Body of pancreas (tissue), 4 donors: Measurements from ENCODE around the gene SOHLH2. TPM values are rescaled to one million over a fixed set of nuclear protein-coding genes. Genes with fewer than 3 reads are reported as not detected.

ENCODE experiments used
- ATAC-seq: fragments of 150-250 bp; one replicate; pipeline ENCODE4 v1.9.1; 2016
- DNase-seq, 4 donors: peaks; one replicate each; pipeline ENCODE4 v3.0.0-alpha.2; 2019
- H3K27ac ChIP-seq, 4 donors: fragments of 200-600 bp; sonication (generic); 1 replicate in 3 of 4; 2 replicates in 1 of 4; pipeline versions ENCODE4 v1.5.1 to v1.6.1; 2016 to 2019; ENCODE audit warnings: mild to moderate bottlenecking in 1 of 4, mixed read lengths in 1 of 4, moderate library complexity in 1 of 4
- H3K27me3 ChIP-seq, 2 donors: fragments of 200-600 bp; sonication (generic); one replicate each; pipeline ENCODE4 v1.6.0; 2016; ENCODE audit warnings: mild to moderate bottlenecking in 1 of 2
- H3K36me3 ChIP-seq, 2 donors: fragments of 200-600 bp; sonication (generic); replicated peaks in 1 of 2; 2 replicates each; pipeline ENCODE4 v1.5.1; 2016; ENCODE audit warnings: low read depth in 2 of 2; ENCODE audit not compliant: insufficient read depth in 1 of 2
- H3K4me1 ChIP-seq: fragments of 200-600 bp; sonication (generic); one replicate; pipeline ENCODE4 v1.6.0; 2016
- H3K4me3 ChIP-seq, 2 donors: fragments of 200-600 bp; sonication (generic); 1 replicate in 1 of 2; 2 replicates in 1 of 2; pipeline ENCODE4 v1.5.1; 2016 to 2019
- H3K9me3 ChIP-seq, 3 donors: fragments of 200-600 bp; sonication (generic); 1 replicate in 2 of 3; 2 replicates in 1 of 3; pipeline ENCODE4 v1.5.1; 2016
- POLR2A ChIP-seq, 3 donors: fragments of 450-650 bp; IDR thresholded peaks; one replicate each; pipeline ENCODE4 v1.6.1; 2016; ENCODE audit warnings: antibody characterized with exemption in 3 of 3, mild to moderate bottlenecking in 2 of 3
- WGBS, 2 donors: methylation state at CpG; one replicate each; pipeline ENCODE4 v1.1.5; 2017; 5-methylcytosine and 5-hydroxymethylcytosine counted together
- intact Hi-C: fragments of 100-400 bp; cut with DNase I; formaldehyde crosslinking; loops from one replicate; pipeline ENCODE4 v1.15.1; 2023
- total RNA-seq, 2 donors: library from RNA; depleted of rRNA; stranded (reverse); fragments of >200 nt; gene quantifications; one replicate each; pipeline ENCODE4 v1.1.0, GENCODE V29; 2016
- TF ChIP-seq, protein P1 (sequence below), 7 experiments: fragments of 450-650 bp in 4 of 7; fragments of 200-600 bp in 3 of 7; sonication (generic) in 3 of 7; IDR thresholded peaks; one replicate each; pipeline ENCODE4 v1.5.1; 2016 to 2019; ENCODE audit warnings: antibody characterized with exemption in 7 of 7

SOHLH2 gene
- total RNA-seq, 2 donors from 2014 or later, result not detected

DNA sequence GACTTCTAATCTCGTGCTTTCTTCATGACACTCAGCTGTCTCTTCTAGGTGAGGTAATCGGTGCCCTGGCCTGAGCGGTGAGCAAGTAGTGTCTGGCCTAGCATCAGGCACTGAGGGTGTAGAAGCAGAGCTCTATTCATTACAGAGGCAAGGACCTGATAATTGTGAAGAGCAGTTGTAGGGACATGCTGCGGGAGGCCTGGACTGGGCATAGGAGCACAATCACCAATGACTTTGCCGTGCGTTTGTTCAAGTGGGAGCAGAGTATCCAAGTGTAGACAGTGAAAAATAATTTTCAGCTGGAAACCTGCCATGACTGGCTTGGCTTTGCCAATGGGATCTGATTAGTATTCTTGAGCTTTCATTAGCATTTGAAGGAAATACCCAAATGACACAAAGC lies 51.1 kb downstream of the SOHLH2 start:
- DNase-seq (no peak), ATAC-seq (no peak)
- no peak overlapping the region for H3K27ac ChIP-seq
- no peaks in the 10 kb centered on the region for H3K36me3 ChIP-seq
- H3K4me3 ChIP-seq, result no peak overlapping the region
- intact Hi-C loops, result no loop called here
- 82 to 90% methylated on average over 6 of the region's 6 CpGs for WGBS, 2 donors
- no peaks in the 10 kb centered on the region for H3K9me3 ChIP-seq
- no peaks in the 10 kb centered on the region for H3K27me3 ChIP-seq
- TF ChIP-seq, protein P1, sequence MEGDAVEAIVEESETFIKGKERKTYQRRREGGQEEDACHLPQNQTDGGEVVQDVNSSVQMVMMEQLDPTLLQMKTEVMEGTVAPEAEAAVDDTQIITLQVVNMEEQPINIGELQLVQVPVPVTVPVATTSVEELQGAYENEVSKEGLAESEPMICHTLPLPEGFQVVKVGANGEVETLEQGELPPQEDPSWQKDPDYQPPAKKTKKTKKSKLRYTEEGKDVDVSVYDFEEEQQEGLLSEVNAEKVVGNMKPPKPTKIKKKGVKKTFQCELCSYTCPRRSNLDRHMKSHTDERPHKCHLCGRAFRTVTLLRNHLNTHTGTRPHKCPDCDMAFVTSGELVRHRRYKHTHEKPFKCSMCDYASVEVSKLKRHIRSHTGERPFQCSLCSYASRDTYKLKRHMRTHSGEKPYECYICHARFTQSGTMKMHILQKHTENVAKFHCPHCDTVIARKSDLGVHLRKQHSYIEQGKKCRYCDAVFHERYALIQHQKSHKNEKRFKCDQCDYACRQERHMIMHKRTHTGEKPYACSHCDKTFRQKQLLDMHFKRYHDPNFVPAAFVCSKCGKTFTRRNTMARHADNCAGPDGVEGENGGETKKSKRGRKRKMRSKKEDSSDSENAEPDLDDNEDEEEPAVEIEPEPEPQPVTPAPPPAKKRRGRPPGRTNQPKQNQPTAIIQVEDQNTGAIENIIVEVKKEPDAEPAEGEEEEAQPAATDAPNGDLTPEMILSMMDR (IDR thresholded peaks at IDR 0.05), result no peak
- no peak for TF ChIP-seq POLR2A (IDR thresholded peaks at IDR 0.05)
- peaks cover 5% of the 10 kb centered on the region for H3K4me1 ChIP-seq

DNA sequence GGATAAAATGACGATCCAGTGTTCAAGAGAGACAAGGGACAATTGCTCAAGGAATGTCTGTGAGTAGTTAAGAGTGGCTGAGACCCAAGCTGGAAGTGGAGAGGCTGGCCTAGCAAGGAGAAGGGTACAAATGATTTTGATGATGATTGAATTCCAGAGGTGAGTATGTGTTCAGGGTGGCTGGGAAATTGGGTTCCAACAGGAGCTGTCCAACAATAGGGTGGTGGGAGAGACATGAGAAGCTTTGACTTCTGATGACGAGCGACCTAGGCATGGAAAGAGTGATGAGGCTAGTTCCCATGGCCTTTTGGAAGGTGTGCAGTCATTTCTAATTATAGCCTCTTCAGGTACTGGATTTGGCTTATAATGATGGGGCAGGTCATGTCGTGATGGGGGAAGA lies 54.1 kb downstream of the SOHLH2 start:
- no peaks in the 10 kb centered on the region for H3K9me3 ChIP-seq
- 72 to 76% methylated on average over 4 of the region's 4 CpGs for WGBS, 2 donors
- H3K27ac ChIP-seq, result no peak overlapping the region
- no peak overlapping the region for H3K4me3 ChIP-seq
- peaks cover 13% of the 10 kb centered on the region for H3K4me1 ChIP-seq
- ATAC-seq, result no peak
- no peak for DNase-seq
- intact Hi-C loops, result no loop called here
- H3K36me3 ChIP-seq, result no peaks in the 10 kb centered on the region
- H3K27me3 ChIP-seq, result no peaks in the 10 kb centered on the region
- no peak for TF ChIP-seq POLR2A (IDR thresholded peaks at IDR 0.05)
- TF ChIP-seq, protein P1 (IDR thresholded peaks at IDR 0.05), result no peak

DNA sequence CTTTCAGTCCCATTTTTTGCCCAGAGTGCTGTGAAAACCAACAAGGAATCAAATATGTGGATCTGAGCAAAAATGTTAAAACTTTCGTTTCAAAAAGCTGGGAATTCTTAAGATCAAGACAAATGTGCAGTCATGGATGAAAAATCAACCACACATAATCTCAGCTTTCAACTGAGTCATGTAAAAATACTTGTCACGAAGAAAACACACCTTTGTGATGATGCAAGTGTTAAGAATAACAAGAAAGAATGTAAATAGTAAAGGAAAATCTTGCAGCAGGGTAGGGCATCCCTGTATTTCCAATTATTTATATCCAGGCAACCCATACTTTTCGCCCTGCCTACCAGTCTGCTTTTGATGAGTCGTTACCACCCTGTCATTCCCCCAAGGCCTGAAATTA lies 55.7 kb downstream of the SOHLH2 start:
- no peak for DNase-seq
- H3K27ac ChIP-seq, result no peak overlapping the region
- no peak for TF ChIP-seq POLR2A (IDR thresholded peaks at IDR 0.05)
- TF ChIP-seq, protein P1 (IDR thresholded peaks at IDR 0.05), result no peak
- no peak for ATAC-seq
- intact Hi-C loops, result no loop called here
- no peaks in the 10 kb centered on the region for H3K9me3 ChIP-seq
- WGBS, 2 donors, result 73 to 77% methylated on average over 4 of the region's 4 CpGs
- H3K36me3 ChIP-seq, result no peaks in the 10 kb centered on the region
- H3K4me1 ChIP-seq, result peaks cover 12% of the 10 kb centered on the region
- no peaks in the 10 kb centered on the region for H3K27me3 ChIP-seq
- no peak overlapping the region for H3K4me3 ChIP-seq

DNA sequence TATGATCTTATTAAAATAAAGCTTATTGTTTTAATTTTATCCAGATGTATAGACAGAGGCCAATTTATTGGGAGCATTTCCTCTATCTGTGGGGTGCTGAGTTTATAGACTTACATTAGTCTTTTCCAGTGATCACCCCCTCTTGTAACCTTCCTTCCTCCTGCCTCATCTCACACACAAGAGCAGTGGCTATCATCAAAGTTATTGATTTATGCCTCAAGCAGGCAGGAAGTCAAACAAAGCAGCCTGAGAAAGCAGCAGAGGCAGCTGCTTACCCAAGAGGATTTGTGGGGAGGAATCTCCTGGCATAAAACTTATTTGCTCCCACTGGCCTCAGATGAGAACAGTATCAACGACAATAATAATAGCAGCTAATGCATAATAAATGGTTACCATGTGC lies 56.9 kb downstream of the SOHLH2 start:
- ATAC-seq (no peak), DNase-seq (no peak)
- WGBS, 2 donors, result 27 to 29% methylated on average over 1 of the region's 1 CpG
- no peaks in the 10 kb centered on the region for H3K27me3 ChIP-seq
- TF ChIP-seq, protein P1 (IDR thresholded peaks at IDR 0.05), result no peak
- H3K27ac ChIP-seq, result no peak overlapping the region
- no peaks in the 10 kb centered on the region for H3K36me3 ChIP-seq
- intact Hi-C loops, result no loop called here
- peaks cover 8% of the 10 kb centered on the region for H3K4me1 ChIP-seq
- no peaks in the 10 kb centered on the region for H3K9me3 ChIP-seq
- no peak overlapping the region for H3K4me3 ChIP-seq

DNA sequence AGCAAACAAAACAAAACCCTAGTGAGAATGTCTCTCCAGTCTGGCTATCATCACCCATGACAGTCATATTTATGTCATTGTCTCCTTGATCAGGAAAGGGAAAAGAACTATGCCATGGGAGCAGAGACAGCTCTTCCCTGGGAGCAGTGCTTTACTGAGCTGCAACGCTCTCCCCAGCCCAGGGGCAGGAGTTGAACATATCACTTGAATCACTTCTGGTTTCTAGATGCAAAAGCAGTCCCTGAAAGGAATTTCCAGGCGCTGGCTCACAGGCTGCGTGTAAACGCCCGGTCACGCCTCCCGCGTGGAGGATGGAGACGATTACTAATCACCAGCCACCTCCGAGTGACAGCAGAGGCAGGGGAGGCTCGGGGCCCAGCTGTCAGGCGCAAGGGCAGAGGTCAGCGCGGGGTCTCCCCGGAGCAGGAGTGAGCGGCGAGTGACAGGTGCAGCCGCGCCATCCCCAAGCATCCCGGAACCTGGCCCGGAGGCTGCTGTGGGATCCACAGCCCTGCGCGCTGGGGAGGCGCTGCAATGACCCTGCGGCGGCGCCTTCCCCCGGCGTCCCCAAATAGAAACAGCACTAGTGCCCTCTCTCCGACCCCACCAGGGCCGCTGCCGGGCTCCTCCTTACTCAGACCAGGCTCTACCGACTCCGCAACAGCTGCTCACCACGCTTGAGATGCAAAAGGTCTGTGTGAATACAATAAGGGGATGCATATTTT lies 59.6 kb downstream of the SOHLH2 start:
- no peak overlapping the region for H3K27ac ChIP-seq
- DNase-seq (no peak), ATAC-seq (no peak)
- WGBS, 2 donors, result 31 to 44% methylated on average over 13 to 35 of the region's 35 CpGs
- H3K36me3 ChIP-seq, result no peaks in the 10 kb centered on the region
- H3K9me3 ChIP-seq, result no peaks in the 10 kb centered on the region
- no peaks in the 10 kb centered on the region for H3K27me3 ChIP-seq
- TF ChIP-seq, protein P1 (IDR thresholded peaks at IDR 0.05), result no peak
- no peak for TF ChIP-seq POLR2A (IDR thresholded peaks at IDR 0.05)
- intact Hi-C loops, result no loop called here
- H3K4me1 ChIP-seq, result peaks cover 8% of the 10 kb centered on the region
- H3K4me3 ChIP-seq, result no peak overlapping the region
